Mucosa of stomach (tissue), 1 donor: Measurements from ENCODE around the gene TSHZ2.

Experiments
- H3K27me3 ChIP-seq: one replicate; pipeline ENCODE4 v1.7.0; 2013; ENCODE audit warnings: mild to moderate bottlenecking, low read length; ENCODE audit not compliant: control insufficient read depth, insufficient read depth
- H3K36me3 ChIP-seq: one replicate; pipeline ENCODE4 v1.7.0; 2013; ENCODE audit warnings: low read length; ENCODE audit not compliant: control insufficient read depth, insufficient read depth
- H3K4me1 ChIP-seq: one replicate; pipeline ENCODE4 v1.7.0; 2013; ENCODE audit warnings: mild to moderate bottlenecking, low read length; ENCODE audit not compliant: control insufficient read depth, insufficient read depth
- H3K4me3 ChIP-seq: one replicate; pipeline ENCODE4 v1.7.0; 2013; ENCODE audit warnings: low read length
- H3K9ac ChIP-seq: one replicate; pipeline ENCODE4 v1.7.0; 2013; ENCODE audit warnings: mild to moderate bottlenecking, low read length, moderate library complexity
- H3K9me3 ChIP-seq: one replicate; pipeline ENCODE4 v1.7.0; 2013; ENCODE audit warnings: mild to moderate bottlenecking, low read length, moderate library complexity; ENCODE audit not compliant: control insufficient read depth
- donor health status: Pancreatic carcinoma.

Gene TSHZ2

DNA sequence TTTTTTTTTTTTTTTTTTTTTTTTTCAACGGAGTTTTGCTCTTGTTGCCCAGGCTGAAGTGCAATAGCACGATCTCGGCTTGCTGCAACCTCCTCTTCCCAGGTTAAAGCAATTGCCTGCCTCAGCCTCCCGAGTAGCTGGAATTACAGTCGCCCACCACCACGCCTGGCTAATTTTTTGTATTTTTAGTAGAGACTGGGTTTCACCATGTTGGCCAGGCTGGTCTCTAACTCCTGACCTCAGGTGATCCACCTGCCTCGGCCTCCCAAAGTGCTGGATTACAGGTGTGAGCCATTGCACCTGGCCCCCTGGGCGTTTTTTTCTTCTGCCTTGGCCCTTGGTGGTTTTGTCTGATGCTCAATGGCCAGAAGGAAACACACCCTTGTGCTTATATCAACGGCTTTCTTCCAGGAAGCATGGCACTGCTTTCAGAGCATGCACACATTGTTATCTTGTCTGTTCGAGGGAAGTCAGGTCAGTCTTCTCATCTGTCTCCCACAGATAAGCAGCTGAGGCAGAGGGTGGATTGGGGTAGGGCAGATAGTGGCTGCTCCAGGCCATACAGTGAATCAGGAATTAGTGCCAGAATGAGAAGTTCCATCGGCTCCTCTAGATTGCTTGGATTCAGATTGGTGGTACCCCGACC, 203.1 kb downstream of the TSHZ2 start:
- Histone ChIP-seq H3K27me3 (no peaks in the 10 kb centered on the region), H3K9ac (no peak overlapping the region), H3K36me3 (no peaks in the 10 kb centered on the region), H3K4me3 (no peak overlapping the region), H3K9me3 (no peaks in the 10 kb centered on the region), H3K4me1 (no peaks in the 10 kb centered on the region)

DNA sequence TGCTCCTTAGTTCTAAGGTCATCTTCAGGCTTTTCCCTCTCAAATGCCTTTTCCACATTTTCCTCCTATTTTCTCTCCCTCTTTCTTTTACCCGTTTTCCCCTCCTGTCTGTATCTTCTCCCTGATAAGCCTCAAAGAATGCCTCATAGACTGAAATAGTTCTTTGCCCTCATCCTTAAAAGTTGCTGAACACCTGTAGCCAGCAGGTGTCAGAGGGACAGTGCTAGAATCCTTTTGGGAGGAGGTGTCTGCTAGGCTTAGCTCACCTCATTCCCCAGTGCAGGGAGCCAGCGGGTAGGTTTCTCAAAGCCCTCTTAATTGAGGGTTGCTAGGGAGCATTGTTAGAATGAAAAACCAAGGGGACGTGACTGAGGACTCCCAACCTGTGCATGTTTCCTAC, 204.0 kb downstream of the TSHZ2 start:
- no peaks in the 10 kb centered on the region for H3K36me3 ChIP-seq
- no peak overlapping the region for H3K9ac ChIP-seq
- H3K27me3 ChIP-seq: no peaks in the 10 kb centered on the region
- H3K4me3 ChIP-seq: no peak overlapping the region
- H3K9me3 ChIP-seq: no peaks in the 10 kb centered on the region
- no peaks in the 10 kb centered on the region for H3K4me1 ChIP-seq

DNA sequence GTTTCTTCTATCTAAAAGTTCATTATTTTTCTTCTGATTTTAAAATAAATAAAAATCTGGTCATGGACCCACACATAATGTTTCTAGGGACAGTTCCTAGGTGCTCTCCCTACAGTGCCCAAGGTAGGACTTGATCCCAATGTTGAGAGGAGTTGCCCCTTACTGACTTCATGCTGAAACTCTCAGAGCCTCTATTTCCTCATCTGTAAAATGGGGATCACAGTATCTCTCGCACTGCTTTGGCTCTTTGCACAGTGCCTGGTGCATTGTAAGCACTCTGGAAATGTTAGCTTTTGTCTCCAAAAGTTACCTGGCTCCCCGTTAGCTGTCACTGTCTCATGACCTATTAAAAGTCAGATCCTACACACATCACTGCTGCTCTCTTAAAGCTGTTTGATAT, 205.5 kb downstream of the TSHZ2 start:
- H3K4me3 ChIP-seq: no peak overlapping the region
- H3K9ac ChIP-seq: no peak overlapping the region
- no peaks in the 10 kb centered on the region for H3K36me3 ChIP-seq
- H3K9me3 ChIP-seq: no peaks in the 10 kb centered on the region
- H3K4me1 ChIP-seq: no peaks in the 10 kb centered on the region
- no peaks in the 10 kb centered on the region for H3K27me3 ChIP-seq

DNA sequence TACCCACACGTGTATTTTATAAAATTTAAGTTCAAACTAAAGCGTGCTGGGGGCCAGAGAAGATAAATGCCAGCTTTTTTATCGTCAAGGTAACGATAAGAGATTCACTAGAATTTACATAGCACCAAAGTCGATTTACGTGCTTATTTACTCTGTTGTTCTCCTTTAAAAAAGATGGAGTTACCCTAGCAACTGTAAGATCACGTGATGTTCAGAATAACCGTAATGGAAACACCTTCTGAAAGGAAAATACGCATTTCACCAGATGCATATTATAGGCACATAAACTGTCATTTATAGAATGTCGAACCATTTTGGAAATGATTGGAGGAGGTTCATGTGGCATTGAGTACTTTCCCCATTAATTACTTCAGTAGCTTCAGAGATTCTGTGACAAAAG, 207.6 kb downstream of the TSHZ2 start:
- Histone ChIP-seq H3K36me3 (no peaks in the 10 kb centered on the region), H3K4me1 (no peaks in the 10 kb centered on the region), H3K9ac (no peak overlapping the region), H3K9me3 (no peaks in the 10 kb centered on the region), H3K27me3 (no peaks in the 10 kb centered on the region), H3K4me3 (no peak overlapping the region)

DNA sequence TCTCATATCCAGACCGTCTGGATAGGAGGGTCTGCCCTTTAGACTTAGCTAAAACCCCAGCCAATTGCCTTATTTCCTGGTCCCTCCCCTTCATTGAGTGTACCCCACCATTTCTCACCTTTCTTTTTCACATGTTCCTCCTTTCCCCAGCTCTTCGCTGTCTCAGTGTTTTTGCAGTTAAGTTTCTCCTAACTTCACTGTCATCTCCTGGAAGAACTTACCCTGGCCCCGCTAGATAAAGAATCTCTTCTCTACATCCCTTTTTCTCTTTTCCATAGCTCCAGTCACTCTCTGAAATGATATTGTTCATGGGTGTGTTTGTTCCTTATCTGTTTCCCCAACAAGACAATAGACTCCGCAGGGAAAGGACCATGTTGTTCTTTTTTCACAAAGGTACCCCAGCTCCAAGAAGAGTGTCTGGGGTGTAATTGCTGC, 208.8 kb downstream of the TSHZ2 start:
- no peaks in the 10 kb centered on the region for H3K4me1 ChIP-seq
- H3K36me3 ChIP-seq: no peaks in the 10 kb centered on the region
- H3K9ac ChIP-seq: no peak overlapping the region
- no peaks in the 10 kb centered on the region for H3K27me3 ChIP-seq
- H3K9me3 ChIP-seq: no peaks in the 10 kb centered on the region
- no peak overlapping the region for H3K4me3 ChIP-seq

DNA sequence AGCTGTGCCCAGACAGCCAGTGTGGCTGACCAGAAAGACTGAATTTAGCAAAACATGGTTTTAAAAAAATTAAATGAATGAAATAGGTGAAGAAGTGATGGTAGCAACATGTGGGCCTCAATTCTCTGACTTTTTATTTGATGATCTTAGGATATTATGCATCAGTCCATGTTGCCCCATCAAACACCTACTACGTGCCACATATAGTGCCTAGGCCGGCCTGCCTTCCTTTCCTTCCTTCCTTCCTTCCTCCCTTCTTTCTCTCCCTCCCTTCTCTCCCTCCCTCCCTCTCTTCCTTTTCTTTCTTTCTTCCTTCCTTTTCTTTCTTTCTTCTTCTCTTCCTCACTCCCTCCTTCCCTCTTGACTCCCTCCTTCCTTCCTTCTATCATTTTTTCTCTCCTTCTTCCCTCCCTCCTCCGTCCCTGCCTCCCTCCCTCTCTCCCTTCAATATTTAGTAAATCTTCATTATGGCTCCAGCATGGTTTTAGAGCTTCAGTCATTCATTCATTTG, 209.8 kb downstream of the TSHZ2 start:
- no peaks in the 10 kb centered on the region for H3K9me3 ChIP-seq
- no peak overlapping the region for H3K9ac ChIP-seq
- H3K4me1 ChIP-seq: no peaks in the 10 kb centered on the region
- H3K36me3 ChIP-seq: no peaks in the 10 kb centered on the region
- H3K27me3 ChIP-seq: no peaks in the 10 kb centered on the region
- no peak overlapping the region for H3K4me3 ChIP-seq

DNA sequence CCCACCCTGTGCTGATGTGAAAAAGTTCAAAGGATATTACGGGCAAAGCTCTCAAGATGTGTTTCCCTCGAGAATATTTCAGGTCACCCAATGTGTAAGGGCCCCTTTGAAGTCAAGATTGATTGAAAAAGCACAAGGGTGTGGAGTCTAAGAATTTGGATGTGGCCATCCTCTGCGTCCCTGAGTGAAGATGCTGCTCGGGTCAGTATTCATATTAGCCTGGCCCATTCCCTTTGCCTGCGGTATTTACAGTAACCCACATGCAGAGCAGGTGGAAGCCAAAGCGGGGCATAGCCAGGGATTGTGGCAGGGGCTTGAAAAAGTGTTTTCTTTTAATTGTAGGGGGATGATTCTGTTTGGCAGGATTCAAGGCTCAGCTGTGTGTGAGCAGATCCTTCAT, 211.0 kb downstream of the TSHZ2 start:
- no peaks in the 10 kb centered on the region for H3K9me3 ChIP-seq

DNA sequence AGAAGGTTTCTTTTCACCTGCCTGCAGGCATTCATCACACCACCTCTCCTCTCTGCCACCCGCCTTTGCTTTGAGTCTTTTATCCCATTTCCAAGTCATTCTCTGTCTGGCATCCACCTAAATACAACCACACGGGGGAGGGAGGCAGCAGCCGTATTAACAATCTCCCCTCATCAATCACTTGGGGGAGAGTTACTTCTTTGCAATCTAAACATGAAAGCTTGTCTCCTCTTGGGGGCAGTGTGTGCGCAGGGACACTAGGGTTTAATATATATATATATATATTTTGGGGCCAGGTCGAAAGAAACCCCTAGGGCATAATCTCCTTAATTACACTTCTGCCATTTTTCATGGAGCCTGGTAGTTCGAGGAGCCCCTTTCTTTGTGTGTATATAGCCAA, 214.5 kb downstream of the TSHZ2 start:
- Histone ChIP-seq H3K36me3 (no peaks in the 10 kb centered on the region), H3K27me3 (no peaks in the 10 kb centered on the region), H3K4me3 (no peak overlapping the region), H3K4me1 (no peaks in the 10 kb centered on the region), H3K9me3 (no peaks in the 10 kb centered on the region), H3K9ac (no peak overlapping the region)

More for the DNA sequence above, 211.0 kb downstream of the TSHZ2 start:
- Histone ChIP-seq H3K36me3 (no peaks in the 10 kb centered on the region), H3K4me1 (no peaks in the 10 kb centered on the region), H3K27me3 (no peaks in the 10 kb centered on the region), H3K4me3 (no peak overlapping the region), H3K9ac (no peak overlapping the region)

DNA sequence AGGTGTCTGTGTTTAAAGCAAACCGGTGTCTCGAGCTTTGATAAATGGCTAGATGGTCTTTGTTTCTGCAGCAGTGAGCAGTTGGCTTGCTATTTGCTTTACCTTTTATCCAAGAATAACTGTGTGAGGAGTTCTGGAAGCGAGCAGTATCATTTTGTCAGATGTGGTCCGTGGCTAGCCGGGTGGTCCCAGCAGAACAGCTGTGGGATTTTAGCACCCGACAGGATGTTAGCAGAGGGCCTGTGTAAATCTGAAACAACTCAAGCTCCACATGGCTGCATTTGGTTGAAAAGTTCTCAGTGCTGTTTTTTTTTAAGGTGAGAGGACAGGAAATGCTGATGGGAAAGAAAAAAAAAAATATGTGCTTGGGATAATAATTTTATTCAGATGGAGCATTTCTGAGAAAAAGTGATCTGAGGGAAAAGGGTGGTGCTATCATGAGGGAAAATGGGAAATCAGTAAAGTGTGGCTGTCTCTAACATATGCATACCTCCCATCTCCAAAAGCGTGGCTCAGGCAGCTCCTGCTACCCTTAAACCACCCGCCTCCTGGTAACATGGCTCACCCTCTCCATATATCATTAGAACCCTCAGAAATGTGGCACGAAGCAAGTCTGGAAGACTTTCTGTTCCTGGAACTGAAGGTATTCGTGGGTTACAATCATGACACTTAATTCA, 215.4 kb downstream of the TSHZ2 start:
- Histone ChIP-seq H3K4me1 (no peaks in the 10 kb centered on the region), H3K4me3 (no peak overlapping the region), H3K36me3 (no peaks in the 10 kb centered on the region)

DNA sequence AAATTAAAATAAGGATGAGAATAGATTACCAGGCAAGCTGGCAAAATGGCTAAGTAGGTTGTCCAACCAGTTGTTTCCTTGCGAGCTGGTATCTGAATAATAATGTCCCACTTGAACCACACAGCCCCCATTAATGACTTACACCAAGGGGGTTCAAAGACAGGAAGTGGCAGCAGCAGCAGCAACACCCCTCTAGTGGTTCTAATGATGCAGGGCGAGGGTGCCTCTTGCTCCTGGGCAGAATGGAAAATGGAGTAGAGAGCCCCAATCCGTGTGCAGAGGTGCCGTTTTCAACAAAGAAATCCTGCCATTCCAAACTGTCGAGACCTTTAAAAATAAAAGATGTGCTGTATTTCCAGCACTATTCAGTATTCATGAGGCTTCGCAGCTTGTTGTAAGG, 218.1 kb downstream of the TSHZ2 start:
- H3K4me1 ChIP-seq: no peaks in the 10 kb centered on the region
- H3K9ac ChIP-seq: no peak overlapping the region
- H3K27me3 ChIP-seq: no peaks in the 10 kb centered on the region
- H3K36me3 ChIP-seq: no peaks in the 10 kb centered on the region
- H3K9me3 ChIP-seq: no peaks in the 10 kb centered on the region
- H3K4me3 ChIP-seq: no peak overlapping the region

More for the DNA sequence above, 215.4 kb downstream of the TSHZ2 start:
- no peaks in the 10 kb centered on the region for H3K9me3 ChIP-seq
- no peak overlapping the region for H3K9ac ChIP-seq
- H3K27me3 ChIP-seq: no peaks in the 10 kb centered on the region

DNA sequence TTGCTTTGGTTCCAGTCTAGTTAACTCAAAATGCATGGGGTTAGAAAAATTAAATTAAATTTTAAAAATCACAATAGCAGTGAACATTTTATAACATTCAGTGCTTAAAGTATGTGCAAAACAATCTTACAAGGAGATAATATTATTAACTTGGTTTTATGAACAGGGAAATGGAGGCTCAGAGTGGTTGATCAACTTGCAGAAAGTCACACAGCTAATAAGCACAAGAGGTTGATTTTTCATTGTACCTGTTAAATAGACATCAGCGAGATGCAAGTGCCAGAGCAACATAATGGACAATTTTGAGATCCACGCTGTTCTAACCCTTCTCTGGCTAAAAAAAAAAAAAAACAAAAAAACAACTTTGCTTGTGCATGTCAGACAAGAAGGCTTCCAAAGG, 219.8 kb downstream of the TSHZ2 start:
- Histone ChIP-seq H3K36me3 (no peaks in the 10 kb centered on the region), H3K4me3 (no peak overlapping the region), H3K27me3 (no peaks in the 10 kb centered on the region), H3K9me3 (no peaks in the 10 kb centered on the region), H3K9ac (no peak overlapping the region), H3K4me1 (no peaks in the 10 kb centered on the region)

DNA sequence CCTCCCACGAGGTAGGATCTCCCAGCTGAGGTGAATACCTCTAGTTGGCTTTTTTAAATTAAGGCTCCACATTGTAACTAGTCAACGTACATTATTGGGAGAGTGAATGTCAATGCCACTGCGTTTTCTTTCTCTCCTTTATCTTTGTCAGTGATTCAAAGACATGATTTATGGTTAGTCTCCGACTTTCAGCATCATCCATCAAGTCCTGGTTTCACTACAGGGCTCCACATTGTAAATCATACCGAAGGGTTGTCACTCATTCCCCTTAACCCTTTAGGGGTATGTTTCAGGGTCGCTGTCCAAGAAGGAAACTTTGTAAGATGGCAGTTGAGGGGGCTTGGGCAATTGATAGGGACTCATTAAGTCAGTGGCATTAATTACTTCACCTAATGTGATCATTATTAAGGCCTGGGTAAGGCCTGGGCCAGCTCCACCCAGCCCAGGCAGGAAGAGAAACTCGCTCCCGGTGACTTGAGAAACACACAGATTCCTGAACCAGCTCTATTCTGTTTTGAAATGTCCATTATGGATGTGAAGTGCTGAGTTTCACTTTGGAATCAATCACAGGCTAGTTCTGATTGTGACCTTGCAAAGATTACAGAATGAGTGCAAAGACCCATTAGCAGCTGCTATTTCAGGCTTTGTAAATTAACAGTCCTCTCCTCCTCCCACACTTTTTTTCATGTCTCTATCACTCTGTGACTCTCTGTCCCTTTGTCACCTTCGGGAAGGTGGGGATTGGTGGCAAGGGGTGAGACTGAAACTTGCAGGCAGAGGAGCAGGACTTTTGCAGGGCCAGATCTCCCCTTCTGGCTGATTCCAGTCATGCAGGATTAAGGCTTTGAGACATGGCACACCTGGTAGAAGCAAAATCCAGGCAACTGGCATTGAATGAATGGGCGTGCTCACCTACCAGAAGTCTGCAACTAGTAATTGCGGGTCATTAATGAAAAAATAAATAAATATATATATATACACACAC, 222.4 kb downstream of the TSHZ2 start:
- Histone ChIP-seq H3K4me1 (no peaks in the 10 kb centered on the region), H3K27me3 (no peaks in the 10 kb centered on the region), H3K9me3 (no peaks in the 10 kb centered on the region), H3K4me3 (no peak overlapping the region), H3K9ac (no peak overlapping the region), H3K36me3 (no peaks in the 10 kb centered on the region)
